CD14-positive monocyte (primary cell): ENCODE results near the gene CDIP1. TPM values are rescaled to one million over a fixed set of nuclear protein-coding genes. Genes with fewer than 3 reads are reported as not detected.

Experiments used
- DNase-seq, 3 donors: peaks; one replicate each; pipeline ENCODE4 v3.0.0-alpha.2; 2011 to 2022
- H2AFZ ChIP-seq: 2 replicates; pipeline ENCODE4 v1.6.0; 2012; ENCODE audit warnings: mild to moderate bottlenecking, low read depth, low read length, inconsistent platforms; ENCODE audit not compliant: insufficient read depth, poor library complexity, severe bottlenecking
- H3K27ac ChIP-seq, 2 donors: 1 replicate in 1 of 2; 2 replicates in 1 of 2; pipeline ENCODE4 v1.5.1; 2012 to 2013; ENCODE audit warnings: low read length in 2 of 2, control low read depth in 1 of 2, inconsistent platforms in 1 of 2, low read depth in 1 of 2, mild to moderate bottlenecking in 1 of 2
- H3K27me3 ChIP-seq, 2 donors: one replicate each; pipeline versions ENCODE4 v1.6.0 to v1.6.1; 2011 to 2013; ENCODE audit warnings: low read length in 2 of 2; ENCODE audit not compliant: control insufficient read depth in 2 of 2, insufficient read depth in 2 of 2
- H3K36me3 ChIP-seq, 2 donors: replicated peaks in 1 of 2; 1 replicate in 1 of 2; 2 replicates in 1 of 2; pipeline versions ENCODE4 v1.5.1 to v1.6.1; 2012 to 2013; ENCODE audit warnings: low read length in 2 of 2, control low read depth in 1 of 2, inconsistent platforms in 1 of 2, mild to moderate bottlenecking in 1 of 2; ENCODE audit not compliant: insufficient read depth in 2 of 2, control insufficient read depth in 1 of 2
- H3K4me1 ChIP-seq, 2 donors: 1 replicate in 1 of 2; 2 replicates in 1 of 2; pipeline versions ENCODE4 v1.5.1 to v1.6.1; 2012 to 2013; ENCODE audit warnings: low read length in 2 of 2, control low read depth in 1 of 2, inconsistent platforms in 1 of 2, mild to moderate bottlenecking in 1 of 2, moderate library complexity in 1 of 2; ENCODE audit not compliant: insufficient read depth in 2 of 2, control insufficient read depth in 1 of 2
- H3K4me2 ChIP-seq: replicated peaks from 2 replicates; pipeline ENCODE3; 2012; ENCODE audit warnings: low read length, moderate library complexity, mild to moderate bottlenecking; ENCODE audit not compliant: poor library complexity, severe bottlenecking; ENCODE audit errors: extremely low read depth
- H3K4me3 ChIP-seq, 3 experiments: fragments of 200-600 bp in 1 of 3; sonication (generic) in 1 of 3; replicated peaks in 1 of 3; 1 replicate in 2 of 3; 2 replicates in 1 of 3; pipeline ENCODE4 v1.5.1; 2011 to 2013; ENCODE audit warnings: low read length in 3 of 3, mild to moderate bottlenecking in 3 of 3, control low read depth in 2 of 3, low read depth in 2 of 3, inconsistent platforms in 1 of 3, moderate library complexity in 1 of 3
- H3K79me2 ChIP-seq: 2 replicates; pipeline ENCODE4 v1.6.0; 2012; ENCODE audit warnings: mild to moderate bottlenecking, control low read depth, inconsistent platforms, low read length, moderate library complexity; ENCODE audit not compliant: insufficient read depth
- H3K9ac ChIP-seq: 2 replicates; pipeline ENCODE4 v1.6.0; 2017; ENCODE audit warnings: low read length, mild to moderate bottlenecking; ENCODE audit not compliant: insufficient read depth, poor library complexity, severe bottlenecking
- H3K9me3 ChIP-seq, 2 donors: replicated peaks in 1 of 2; 1 replicate in 1 of 2; 2 replicates in 1 of 2; pipeline versions ENCODE4 v1.5.1 to v1.6.1; 2012 to 2013; ENCODE audit warnings: low read length in 2 of 2, control low read depth in 1 of 2; ENCODE audit not compliant: control insufficient read depth in 1 of 2, insufficient read depth in 1 of 2
- H4K20me1 ChIP-seq: 2 replicates; pipeline ENCODE4 v1.6.0; 2012; ENCODE audit warnings: mild to moderate bottlenecking, low read length, control low read depth, moderate library complexity; ENCODE audit not compliant: insufficient read depth
- H3K27ac Mint-ChIP-seq, 7 donors: one replicate each; pipeline ENCODE4 v1.8.0; 2020; ENCODE audit warnings: mild to moderate bottlenecking in 7 of 7, mixed read lengths in 7 of 7, moderate library complexity in 6 of 7, inconsistent platforms in 2 of 7
- H3K27me3 Mint-ChIP-seq, 3 donors: one replicate each; pipeline ENCODE4 v1.8.0; 2021 to 2022; ENCODE audit warnings: low read depth in 3 of 3, mild to moderate bottlenecking in 3 of 3, mixed read lengths in 3 of 3, moderate library complexity in 3 of 3, inconsistent platforms in 1 of 3
- H3K36me3 Mint-ChIP-seq, 2 donors: one replicate each; pipeline ENCODE4 v1.8.0; 2020; ENCODE audit warnings: mixed read lengths in 2 of 2, inconsistent platforms in 1 of 2, mild to moderate bottlenecking in 1 of 2
- H3K4me1 Mint-ChIP-seq: one replicate; pipeline ENCODE4 v1.8.0; 2020; ENCODE audit warnings: mild to moderate bottlenecking, mixed read lengths
- H3K4me3 Mint-ChIP-seq, 2 donors: one replicate each; pipeline ENCODE4 v1.8.0; 2020; ENCODE audit warnings: mild to moderate bottlenecking in 2 of 2, mixed read lengths in 2 of 2, moderate library complexity in 1 of 2
- H3K9me3 Mint-ChIP-seq, 7 donors: one replicate each; pipeline ENCODE4 v1.8.0; 2020 to 2022; ENCODE audit warnings: mixed read lengths in 7 of 7, mild to moderate bottlenecking in 6 of 7, moderate library complexity in 6 of 7, inconsistent platforms in 2 of 7
- WGBS: methylation state at CpG from one replicate; pipeline ENCODE4 v1.1.5; 2013; ENCODE audit warnings: missing lambda C conversion rate; ENCODE audit not compliant: insufficient coverage; 5-methylcytosine and 5-hydroxymethylcytosine counted together
- intact Hi-C, 2 donors: fragments of 100-400 bp; cut with micrococcal nuclease; formaldehyde crosslinking; loops; one replicate each; pipeline versions ENCODE4 v1.15.0 to v1.15.1; 2023
- polyA plus RNA-seq, 3 donors: library from polyadenylated mRNA; depleted of rRNA in 1 of 3; unstranded in 2 of 3; stranded (reverse) in 1 of 3; fragments of 300-500 nt in 2 of 3; fragments of >200 nt in 1 of 3; fragmentation: Illumina TruSeq in 2 of 3; gene quantifications; 1 replicate in 2 of 3; 2 replicates in 1 of 3; pipeline ENCODE4 v1.2.3, GENCODE V29; 2012 to 2021
- TF ChIP-seq, protein P1 (sequence below): fragments of 200-600 bp; IDR thresholded peaks from one replicate; pipeline ENCODE4 v1.8.0; 2022; ENCODE audit warnings: antibody characterized with exemption, mild to moderate bottlenecking

CDIP1 gene
- polyA plus RNA-seq, 3 donors: 8.6 to 11.2 (median 10.8) TPM

DNA sequence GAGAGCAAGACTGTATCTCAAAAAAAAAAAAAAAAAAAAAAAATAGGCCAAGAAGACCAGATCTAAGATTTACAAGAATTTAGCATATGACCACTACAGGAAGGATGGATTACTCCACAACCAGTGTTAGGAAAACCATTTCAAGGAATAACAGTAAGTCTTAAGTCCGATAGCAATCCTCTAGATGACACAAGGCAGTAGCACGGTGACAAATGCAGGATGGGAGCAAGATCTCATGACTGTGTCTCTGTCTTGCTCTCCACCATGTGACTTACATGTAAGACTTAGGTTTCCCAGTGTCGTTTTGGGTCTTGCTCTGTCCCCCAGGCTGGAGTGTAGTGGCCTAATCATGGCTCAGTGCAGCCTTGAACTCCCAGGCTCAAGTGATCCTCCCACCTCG lies 45.3 kb upstream of the CDIP1 start:
- intact Hi-C loops: no loop called here
- H3K36me3 ChIP-seq: no peaks in the 10 kb centered on the region
- peak overlapping the region in 1 of 7 donors; percentile 28 for H3K27ac Mint-ChIP-seq
- 68% methylated on average over 2 of the region's 4 CpGs for WGBS
- H2AFZ ChIP-seq: no peak overlapping the region
- DNase-seq: no peak
- peaks cover 9 to 21% (median 16%) of the 10 kb centered on the region in 3 donors for H3K27me3 Mint-ChIP-seq
- peaks cover 0 to 9% of the 10 kb centered on the region in 2 donors for H3K27me3 ChIP-seq
- H3K9me3 ChIP-seq: peaks cover 0 to 11% of the 10 kb centered on the region in 2 donors
- TF ChIP-seq, protein P1, sequence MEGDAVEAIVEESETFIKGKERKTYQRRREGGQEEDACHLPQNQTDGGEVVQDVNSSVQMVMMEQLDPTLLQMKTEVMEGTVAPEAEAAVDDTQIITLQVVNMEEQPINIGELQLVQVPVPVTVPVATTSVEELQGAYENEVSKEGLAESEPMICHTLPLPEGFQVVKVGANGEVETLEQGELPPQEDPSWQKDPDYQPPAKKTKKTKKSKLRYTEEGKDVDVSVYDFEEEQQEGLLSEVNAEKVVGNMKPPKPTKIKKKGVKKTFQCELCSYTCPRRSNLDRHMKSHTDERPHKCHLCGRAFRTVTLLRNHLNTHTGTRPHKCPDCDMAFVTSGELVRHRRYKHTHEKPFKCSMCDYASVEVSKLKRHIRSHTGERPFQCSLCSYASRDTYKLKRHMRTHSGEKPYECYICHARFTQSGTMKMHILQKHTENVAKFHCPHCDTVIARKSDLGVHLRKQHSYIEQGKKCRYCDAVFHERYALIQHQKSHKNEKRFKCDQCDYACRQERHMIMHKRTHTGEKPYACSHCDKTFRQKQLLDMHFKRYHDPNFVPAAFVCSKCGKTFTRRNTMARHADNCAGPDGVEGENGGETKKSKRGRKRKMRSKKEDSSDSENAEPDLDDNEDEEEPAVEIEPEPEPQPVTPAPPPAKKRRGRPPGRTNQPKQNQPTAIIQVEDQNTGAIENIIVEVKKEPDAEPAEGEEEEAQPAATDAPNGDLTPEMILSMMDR: no peak
- no peak overlapping the region for H3K9ac ChIP-seq
- H3K27ac ChIP-seq: no peak overlapping the region
- no peak overlapping the region for H3K4me3 ChIP-seq
- H3K4me1 ChIP-seq: no peaks in the 10 kb centered on the region
- H3K9me3 Mint-ChIP-seq: peaks cover 2 to 12% (median 7%) of the 10 kb centered on the region in 7 donors
- H3K4me2 ChIP-seq: no peak overlapping the region
- H3K4me3 Mint-ChIP-seq: no peak overlapping the region
- H3K36me3 Mint-ChIP-seq: no peaks in the 10 kb centered on the region
- H3K4me1 Mint-ChIP-seq: peaks cover 3% of the 10 kb centered on the region
- no peaks in the 10 kb centered on the region for H4K20me1 ChIP-seq
- no peaks in the 10 kb centered on the region for H3K79me2 ChIP-seq

DNA sequence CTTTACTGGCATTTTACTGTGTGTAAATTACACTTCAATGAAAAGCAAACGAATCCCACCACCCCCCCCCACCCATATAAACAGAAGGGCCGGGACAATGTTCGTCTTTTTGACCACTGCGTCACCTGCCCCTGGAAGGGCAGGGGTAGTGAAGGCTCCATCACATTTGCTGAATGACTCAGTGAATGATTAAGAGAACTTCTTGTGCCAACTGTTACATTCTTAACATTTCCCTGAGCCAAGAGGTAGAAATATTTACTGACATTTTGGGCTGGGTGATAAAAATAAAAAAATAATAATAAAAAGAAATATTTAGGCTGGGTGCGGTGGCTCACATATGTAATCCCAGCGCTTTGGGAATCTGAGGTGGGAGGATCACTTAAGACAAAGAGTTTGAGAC lies 41.7 kb upstream of the CDIP1 start:
- TF ChIP-seq, protein P1: no peak

More for the DNA sequence above, 41.7 kb upstream of the CDIP1 start:
- peaks cover 1% of the 10 kb centered on the region for H3K4me1 Mint-ChIP-seq
- Histone ChIP-seq H3K9me3 (no peaks in the 10 kb centered on the region), H3K9ac (no peak overlapping the region), H3K36me3 (no peaks in the 10 kb centered on the region), H2AFZ (no peak overlapping the region), H3K27ac (no peak overlapping the region), H3K4me3 (no peak overlapping the region), H3K79me2 (no peaks in the 10 kb centered on the region), H4K20me1 (no peaks in the 10 kb centered on the region), H3K4me1 (no peaks in the 10 kb centered on the region), H3K27me3 (no peaks in the 10 kb centered on the region), H3K4me2 (no peak overlapping the region)
- DNase-seq: no peak
- no peak overlapping the region for H3K27ac Mint-ChIP-seq
- H3K27me3 Mint-ChIP-seq: peaks cover 0 to 2% (median 0%) of the 10 kb centered on the region in 3 donors
- no CpG with 5 or more reads among the region's 6 CpGs for WGBS
- H3K36me3 Mint-ChIP-seq: no peaks in the 10 kb centered on the region
- H3K9me3 Mint-ChIP-seq: peaks cover 0 to 2% (median 0%) of the 10 kb centered on the region in 7 donors
- H3K4me3 Mint-ChIP-seq: no peak overlapping the region
- intact Hi-C loops: no loop called here
